Measurements from ENCODE around the gene GAS6.

DNA sequence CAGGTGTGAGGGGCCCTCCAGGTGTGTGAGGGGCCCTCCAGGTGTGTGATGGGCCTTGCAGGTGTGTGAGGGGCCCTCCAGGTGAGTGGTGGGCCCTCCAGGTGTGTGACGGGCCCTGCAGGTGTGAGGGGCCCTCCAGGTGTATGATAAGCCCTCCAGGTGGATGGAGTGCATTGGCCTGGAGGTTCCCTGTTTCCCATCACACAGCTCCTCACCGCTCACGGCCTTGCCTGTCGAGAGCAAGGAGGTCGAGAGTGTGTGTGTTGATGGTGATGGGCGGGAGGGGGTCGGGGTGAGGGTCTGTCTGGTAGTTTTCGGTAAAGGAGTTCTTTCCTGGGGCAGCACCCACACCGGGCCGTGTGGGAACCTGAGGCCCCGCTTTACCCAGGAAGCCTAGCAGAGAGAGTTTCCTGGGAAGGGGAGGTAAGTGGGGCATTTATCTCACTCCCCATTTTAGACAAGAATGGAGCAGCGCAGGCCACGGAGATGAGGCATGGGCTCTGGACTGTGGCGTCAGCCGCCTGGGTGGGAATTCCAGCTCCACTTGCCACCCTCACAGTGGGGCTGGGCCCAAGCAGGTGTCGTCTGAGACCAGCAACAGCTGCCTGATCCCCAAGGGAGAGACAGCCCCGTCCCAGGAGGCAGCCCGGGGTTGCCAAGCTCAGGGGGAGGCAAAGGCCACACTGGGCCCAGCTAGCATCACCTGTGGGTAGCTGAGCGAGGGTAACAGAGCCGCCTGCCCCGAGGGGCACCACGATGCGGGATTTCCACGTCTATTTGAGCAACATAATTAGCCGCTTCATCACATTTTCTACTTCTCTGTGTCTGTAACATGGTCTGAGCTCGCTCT lies 10.9 kb upstream of the GAS6 start:
- TF ChIP-seq, protein P1, sequence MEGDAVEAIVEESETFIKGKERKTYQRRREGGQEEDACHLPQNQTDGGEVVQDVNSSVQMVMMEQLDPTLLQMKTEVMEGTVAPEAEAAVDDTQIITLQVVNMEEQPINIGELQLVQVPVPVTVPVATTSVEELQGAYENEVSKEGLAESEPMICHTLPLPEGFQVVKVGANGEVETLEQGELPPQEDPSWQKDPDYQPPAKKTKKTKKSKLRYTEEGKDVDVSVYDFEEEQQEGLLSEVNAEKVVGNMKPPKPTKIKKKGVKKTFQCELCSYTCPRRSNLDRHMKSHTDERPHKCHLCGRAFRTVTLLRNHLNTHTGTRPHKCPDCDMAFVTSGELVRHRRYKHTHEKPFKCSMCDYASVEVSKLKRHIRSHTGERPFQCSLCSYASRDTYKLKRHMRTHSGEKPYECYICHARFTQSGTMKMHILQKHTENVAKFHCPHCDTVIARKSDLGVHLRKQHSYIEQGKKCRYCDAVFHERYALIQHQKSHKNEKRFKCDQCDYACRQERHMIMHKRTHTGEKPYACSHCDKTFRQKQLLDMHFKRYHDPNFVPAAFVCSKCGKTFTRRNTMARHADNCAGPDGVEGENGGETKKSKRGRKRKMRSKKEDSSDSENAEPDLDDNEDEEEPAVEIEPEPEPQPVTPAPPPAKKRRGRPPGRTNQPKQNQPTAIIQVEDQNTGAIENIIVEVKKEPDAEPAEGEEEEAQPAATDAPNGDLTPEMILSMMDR (IDR thresholded peaks at IDR 0.05; ENCODE audit: borderline replicate concordance, extremely low read depth, low read length, poor library complexity, severe bottlenecking), result no peak
- no peak for TF ChIP-seq EZH2 (IDR thresholded peaks at IDR 0.05; ENCODE audit: borderline replicate concordance, low read depth, low read length, severe bottlenecking)

Measured in DND-41 (cell line).